K562 (cell line): ENCODE data around the gene ITPR1. TPM values are rescaled to one million over a fixed set of nuclear protein-coding genes. Genes with fewer than 3 reads are reported as not detected.
A peak's percentile ranks its signal among the peaks of the same experiment; 100 is the strongest.

Source experiments
- ATAC-seq: fragments of 200-7000 bp; cut with Tn5 transposase; 3 replicates; pipeline ENCODE4 v1.9.1; 2020; ENCODE audit warnings: moderate library complexity
- BruUV-seq: library from RNA; stranded (reverse); fragments of 400-500 nt; replicated peaks from 2 replicates; lab custom pipeline; 2021; lab: Mats Ljungman, UMichigan
- CTCF ChIA-PET: fragments of 300-600 bp; formaldehyde crosslinking; extraction: SDS; loops from one replicate; lab custom pipeline; 2021; ENCODE audit warnings: low intra/inter-chr PET ratio; lab: Yijun Ruan, JAX
- POLR2A ChIA-PET: fragments of 300-600, 350-650 bp; sonication (Branson Sonifier 250); formaldehyde crosslinking; extraction: SDS; loops from one replicate; lab custom pipeline; 2021; ENCODE audit warnings: antibody characterized with exemption, inconsistent platforms; lab: Yijun Ruan, JAX
- DNase-seq, 4 experiments: peaks; one replicate each; pipeline versions ENCODE4 v3.0.0 to v3.0.0-alpha.2; 2011 to 2018; ENCODE audit warnings: low spot score in 3 of 4, mixed read lengths in 3 of 4; ENCODE audit errors: extremely low read depth in 1 of 4
- FAIRE-seq: peaks from 2 replicates; lab custom pipeline; 2011; peaks lifted over from hg19 to GRCh38; lab: Jason Lieb, UNC
- H2AFZ ChIP-seq: 2 replicates; pipeline ENCODE4 v1.6.0; 2011; ENCODE audit warnings: low read depth, low read length, control low read depth, inconsistent platforms
- H3K27ac ChIP-seq: fragments of 200-600 bp; 3 replicates; pipeline ENCODE4 v1.8.0; 2011; ENCODE audit warnings: low read depth, mild to moderate bottlenecking, control low read depth, inconsistent platforms, low read length, moderate library complexity, mixed read lengths; ENCODE audit errors: extremely low read depth
- H3K27me3 ChIP-seq, 2 experiments: fragments of 300-600 bp in 1 of 2; 2 replicates in 1 of 2; 3 replicates in 1 of 2; pipeline versions ENCODE4 v1.6.0 to v1.8.0; 2011; ENCODE audit warnings: inconsistent platforms in 2 of 2, low read length in 2 of 2, mild to moderate bottlenecking in 1 of 2, mixed read lengths in 1 of 2, moderate library complexity in 1 of 2; ENCODE audit not compliant: control insufficient read depth in 2 of 2, insufficient read depth in 2 of 2
- H3K36me3 ChIP-seq: fragments of 300-600 bp; 3 replicates; pipeline ENCODE4 v1.8.0; 2011; ENCODE audit warnings: mild to moderate bottlenecking, low read length, inconsistent platforms; ENCODE audit not compliant: control insufficient read depth, insufficient read depth
- H3K4me1 ChIP-seq, 2 experiments: fragments of 200-600 bp in 1 of 2; replicated peaks in 1 of 2; 2 replicates in 1 of 2; 3 replicates in 1 of 2; pipeline versions ENCODE4 v1.5.1 to v1.8.0; 2011; ENCODE audit warnings: inconsistent platforms in 2 of 2, low read length in 2 of 2, mild to moderate bottlenecking in 1 of 2, mixed read lengths in 1 of 2, moderate library complexity in 1 of 2; ENCODE audit not compliant: control insufficient read depth in 2 of 2, insufficient read depth in 2 of 2
- H3K4me2 ChIP-seq: 2 replicates; pipeline ENCODE4 v1.6.1; 2011; ENCODE audit warnings: low read length, control low read depth, inconsistent platforms, mixed read lengths; ENCODE audit not compliant: insufficient read depth
- H3K4me3 ChIP-seq: fragments of 200-600 bp; sonication (generic), shearing (Covaris generic); 2 replicates; pipeline ENCODE4 v1.5.1; 2016; ENCODE audit warnings: control low read depth, inconsistent platforms
- H3K79me2 ChIP-seq: fragments of 200-600 bp; 3 replicates; pipeline ENCODE4 v1.8.0; 2011; ENCODE audit warnings: low read length, inconsistent platforms; ENCODE audit not compliant: control insufficient read depth, insufficient read depth
- H3K9ac ChIP-seq, 2 experiments: 2 replicates each; pipeline versions ENCODE4 v1.6.0 to v1.6.1; 2011; ENCODE audit warnings: low read depth in 2 of 2, low read length in 2 of 2, control low read depth in 1 of 2, inconsistent platforms in 1 of 2, mild to moderate bottlenecking in 1 of 2, mixed read lengths in 1 of 2; ENCODE audit not compliant: insufficient read depth in 1 of 2
- H3K9me1 ChIP-seq: one replicate; pipeline ENCODE4 v1.6.0; 2011; ENCODE audit warnings: inconsistent platforms, mild to moderate bottlenecking, low read length, moderate library complexity; ENCODE audit not compliant: control insufficient read depth, insufficient read depth
- H3K9me3 ChIP-seq: replicated peaks from 2 replicates; pipeline ENCODE4 v1.5.1; 2011; ENCODE audit warnings: low read depth, low read length, inconsistent platforms; ENCODE audit not compliant: control insufficient read depth, insufficient read depth
- H4K20me1 ChIP-seq: replicated peaks from 2 replicates; pipeline ENCODE4 v1.6.1; 2011; ENCODE audit warnings: low read length, inconsistent platforms, mixed read lengths; ENCODE audit not compliant: control insufficient read depth, insufficient read depth
- AFF1 ChIP-seq, 2 experiments: fragments of 450-650 bp; IDR thresholded peaks; 2 replicates each; pipeline ENCODE4 v1.6.1; 2018; ENCODE audit warnings: mild to moderate bottlenecking in 2 of 2, low read depth in 1 of 2; ENCODE audit not compliant: partially characterized antibody in 2 of 2
- BCOR ChIP-seq: fragments of 450-650 bp; IDR thresholded peaks from 2 replicates; pipeline ENCODE4 v1.6.1; 2016
- CHCHD3 ChIP-seq: fragments of 250-450 bp; sonication (Bioruptor Pico); IDR thresholded peaks from 2 replicates; pipeline ENCODE4 v2.1.2; 2022; ENCODE audit warnings: mild to moderate bottlenecking
- KDM1A ChIP-seq, 2 experiments: fragments of 450-650 bp; IDR thresholded peaks; 2 replicates each; pipeline ENCODE4 v1.6.1; 2016; ENCODE audit warnings: mild to moderate bottlenecking in 2 of 2
- MTF1 ChIP-seq: fragments of 250-450 bp; sonication (Bioruptor Pico); IDR thresholded peaks from 2 replicates; pipeline ENCODE4 v1.9.0; 2021; ENCODE audit warnings: moderate library complexity, mild to moderate bottlenecking, inconsistent platforms, borderline replicate concordance
- PRPF4 ChIP-seq: fragments of 200-400 bp; formaldehyde crosslinking; IDR thresholded peaks from one replicate; pipeline ENCODE4 v1.6.1; 2017; ENCODE audit warnings: low read length, low read depth, mild to moderate bottlenecking; ENCODE audit not compliant: insufficient read depth, poor library complexity, severe bottlenecking
- RBM25 ChIP-seq: fragments of 200-400 bp; formaldehyde crosslinking; IDR thresholded peaks from 2 replicates; pipeline ENCODE4 v1.6.1; 2018; ENCODE audit warnings: low read length, low read depth, moderate library complexity; ENCODE audit not compliant: severe bottlenecking
- SMARCA5 ChIP-seq: fragments of 450-650 bp; IDR thresholded peaks from 2 replicates; pipeline ENCODE4 v1.6.1; 2016
- TBL1XR1 ChIP-seq, 2 experiments: IDR thresholded peaks; 2 replicates each; pipeline ENCODE4 v1.6.1; 2012; ENCODE audit warnings: improper control_type of control experiment in 2 of 2, low read length in 2 of 2, mild to moderate bottlenecking in 1 of 2
- ZBTB2 ChIP-seq: fragments of 450-650 bp; IDR thresholded peaks from 2 replicates; pipeline ENCODE4 v1.6.1; 2016; ENCODE audit warnings: antibody characterized with exemption
- ZFP36 ChIP-seq: fragments of 150-350 bp; IDR thresholded peaks from 2 replicates; pipeline ENCODE4 v1.6.1; 2018; ENCODE audit warnings: low read length, low read depth; ENCODE audit not compliant: partially characterized antibody
- WGBS: fragments of 100-300 bp; shearing (Covaris generic); methylation state at CpG from one replicate; pipeline ENCODE4 v1.1.6; 2016; ENCODE audit warnings: low coverage, mixed read lengths; ENCODE audit not compliant: insufficient coverage; ENCODE audit errors: missing lambda C conversion rate; 5-methylcytosine and 5-hydroxymethylcytosine counted together
- in situ Hi-C: fragments of 300-500 bp; cut with MboI; formaldehyde crosslinking; loops from 4 replicates; pipeline ENCODE4 v1.15.0; 2018; ENCODE audit warnings: inconsistent platforms, mixed read lengths
- intact Hi-C: fragments of 100-400 bp; cut with micrococcal nuclease; formaldehyde crosslinking; loops from 2 replicates; pipeline ENCODE4 v1.14.2; 2022
- polyA plus RNA-seq, 8 experiments: library from polyadenylated mRNA; depleted of rRNA in 4 of 8; stranded (reverse) in 5 of 8; unstranded in 3 of 8; fragments of >200 nt; fragmentation: Nextera tagmentation in 2 of 8; fragmentation: Illumina TruSeq in 1 of 8; extraction: Ambion mirVana in 2 of 8; extraction: Trizol in 1 of 8; gene quantifications; 2 replicates each; pipeline versions ENCODE4 v1.2.1 to v1.2.3, GENCODE V29; 2011 to 2014; ENCODE audit warnings: inconsistent platforms in 1 of 8, missing spikeins in 1 of 8
- total RNA-seq, 7 experiments: library from RNA; depleted of rRNA in 6 of 7; stranded (reverse); fragments of >200 nt in 6 of 7; fragmentation: Illumina TruSeq in 2 of 7; extraction: Trizol in 2 of 7; gene quantifications; 2 replicates each; pipeline versions ENCODE4 v1.2.1 to v1.2.3, GENCODE V29; 2011 to 2021; ENCODE audit warnings: low replicate concordance in 1 of 7

ITPR1 gene
- total and polyA plus RNA-seq, 9 of the 15 experiments (the other 6 are each of a cell fraction or from before 2014, with no cell fraction given): 22.4 to 40.0 (median 27.4) TPM

- Histone ChIP-seq H2AFZ (no peak overlapping the region), H3K27me3 (no peaks in the 10 kb centered on the region), H4K20me1 (no peaks in the 10 kb centered on the region), H3K79me2 (no peaks in the 10 kb centered on the region), H3K36me3 (no peaks in the 10 kb centered on the region; the same call in 2 of the 3 replicates), H3K4me3 (no peak overlapping the region), H3K4me2 (no peak overlapping the region), H3K9me1 (no peaks in the 10 kb centered on the region), H3K4me1 (peaks cover 0 to 20% of the 10 kb centered on the region in 2 experiments; a peak in 4 of 5 replicates), H3K27ac (no peak overlapping the region), H3K9ac (no peak overlapping the region), H3K9me3 (no peaks in the 10 kb centered on the region)
- in situ Hi-C loops (no loop called here), intact Hi-C loops (loop anchor here (10.0 kb wide), 1 partner anchor 507 kb away; no protein-coding TSS in a partner anchor)
- WGBS: 54% methylated on average over 4 of the region's 4 CpGs
- no peak for ATAC-seq
- ChIA-PET CTCF (interaction anchor here (0.6 to 1.3 kb wide), 2 partner anchors 258 to 437 kb away, joined by 3 read pairs; no protein-coding TSS in a partner anchor), POLR2A (no interaction called here)
- no peak for TF ChIP-seq CHCHD3 (CRISPR knock-in tag)
- TF ChIP-seq BCOR: peak; percentile 66
- TF ChIP-seq RBM25: peak; percentile 67
- TF ChIP-seq SMARCA5: peak; percentile 34; the same call in 1 of the 2 replicates
- TF ChIP-seq ZBTB2: no peak
- no peak for TF ChIP-seq PRPF4
- TF ChIP-seq MTF1 (CRISPR knock-in tag): no peak
- no peak for TF ChIP-seq TBL1XR1 (IDR thresholded peaks at IDR 0.05; ENCODE audit: low read length in 2 of 2)
- TF ChIP-seq AFF1 (IDR thresholded peaks at IDR 0.05; ENCODE audit: low read depth in 1 of 2, partially characterized antibody in 2 of 2): no peak
- TF ChIP-seq KDM1A (IDR thresholded peaks at IDR 0.05): peak in 1 of 2 experiments; percentile 40; a peak in 1 of 4 replicates
- peak; percentile 55 for TF ChIP-seq ZFP36
- no peak for DNase-seq
- BruUV-seq: no TSS peak
- FAIRE-seq: no peak
Observed at GRCh38 chr3:4718179-4718736, 225.1 kb downstream of the ITPR1 start.
